GM12878 (cell line): ENCODE results near the gene PLEKHJ1. TPM values are rescaled to one million over a fixed set of nuclear protein-coding genes. Genes with fewer than 3 reads are reported as not detected.

Experiments used
- ATF3 ChIP-seq: IDR thresholded peaks from 2 replicates; pipeline ENCODE4 v1.6.1; 2011; ENCODE audit warnings: low read depth, mild to moderate bottlenecking, low read length, moderate library complexity, borderline replicate concordance; ENCODE audit errors: extremely low read depth
- BCL11A ChIP-seq: IDR thresholded peaks from 2 replicates; pipeline ENCODE4 v1.6.1; 2011; ENCODE audit warnings: low read depth, low read length
- CBX3 ChIP-seq: fragments of 200-600 bp; sonication (generic); IDR thresholded peaks from 2 replicates; pipeline ENCODE4 v1.6.1; 2016; ENCODE audit warnings: low read depth, borderline replicate concordance
- CBX5 ChIP-seq: sonication (generic); IDR thresholded peaks from 2 replicates; pipeline ENCODE4 v1.6.1; 2016; ENCODE audit warnings: low read depth, moderate library complexity, mild to moderate bottlenecking, inconsistent platforms
- MAX ChIP-seq: IDR thresholded peaks from 2 replicates; pipeline ENCODE4 v1.6.1; 2012; ENCODE audit warnings: low read depth, low read length, improper control_type of control experiment
- MYB ChIP-seq: fragments of 150-350 bp; IDR thresholded peaks from 2 replicates; pipeline ENCODE4 v1.6.1; 2014; ENCODE audit warnings: mild to moderate bottlenecking, low read depth, low read length, borderline replicate concordance
- PAX5 ChIP-seq: IDR thresholded peaks from 2 replicates; pipeline ENCODE4 v1.6.1; 2011; ENCODE audit warnings: low read depth, low read length, borderline replicate concordance
- PRDM15 ChIP-seq: fragments of 450-650 bp; formaldehyde crosslinking; IDR thresholded peaks from 2 replicates; pipeline ENCODE4 v1.4.0; 2020; ENCODE audit warnings: mild to moderate bottlenecking, moderate library complexity
- TAF1 ChIP-seq: IDR thresholded peaks from 2 replicates; pipeline ENCODE4 v1.6.1; 2011; ENCODE audit warnings: mild to moderate bottlenecking, low read depth, low read length, borderline replicate concordance
- TBL1XR1 ChIP-seq: IDR thresholded peaks from 2 replicates; pipeline ENCODE4 v1.6.1; 2012; ENCODE audit warnings: low read depth, low read length, improper control_type of control experiment
- YBX1 ChIP-seq: fragments of 450-650 bp; IDR thresholded peaks from 2 replicates; pipeline ENCODE4 v1.6.1; 2016; ENCODE audit warnings: antibody characterized with exemption
- ZNF24 ChIP-seq: fragments of 450-650 bp; IDR thresholded peaks from 2 replicates; pipeline ENCODE4 v1.6.1; 2017; ENCODE audit warnings: antibody characterized with exemption, mild to moderate bottlenecking
- ZNF384 ChIP-seq: IDR thresholded peaks from 2 replicates; pipeline ENCODE4 v1.6.1; 2012; ENCODE audit warnings: low read depth, mild to moderate bottlenecking, low read length, improper control_type of control experiment, borderline replicate concordance
- polyA plus RNA-seq, 11 experiments: library from polyadenylated mRNA; depleted of rRNA in 4 of 11; unstranded in 6 of 11; stranded (reverse) in 5 of 11; fragments of >200 nt; fragmentation: Nextera tagmentation in 4 of 11; fragmentation: Illumina TruSeq in 1 of 11; extraction: Ambion mirVana in 4 of 11; extraction: Trizol in 1 of 11; gene quantifications; 1 replicate in 1 of 11; 2 replicates in 10 of 11; pipeline versions ENCODE4 v1.2.1 to v1.2.3, GENCODE V29; 2011 to 2016; ENCODE audit warnings: inconsistent platforms in 2 of 11, missing spikeins in 2 of 11, low read depth in 1 of 11
- total RNA-seq, 4 experiments: library from RNA; depleted of rRNA in 3 of 4; stranded (reverse); fragments of >200 nt in 3 of 4; fragmentation: Illumina TruSeq in 1 of 4; extraction: Trizol in 1 of 4; gene quantifications; 2 replicates each; pipeline versions ENCODE4 v1.2.1 to v1.2.3, GENCODE V29; 2013 to 2021
- TF ChIP-seq, protein P1 (sequence below): fragments of 450-650 bp; IDR thresholded peaks from 2 replicates; pipeline ENCODE4 v1.6.1; 2017; ENCODE audit warnings: mild to moderate bottlenecking
- TF ChIP-seq, protein P2 (sequence below): IDR thresholded peaks from 2 replicates; pipeline ENCODE4 v1.6.1; 2011; ENCODE audit warnings: low read depth, low read length, improper control_type of control experiment, borderline replicate concordance
- TF ChIP-seq, protein P3 (sequence below): IDR thresholded peaks from 2 replicates; pipeline ENCODE4 v1.6.1; 2012; ENCODE audit warnings: low read length, inconsistent platforms

The PLEKHJ1 gene
- total and polyA plus RNA-seq, 10 of the 15 experiments (the other 5 are each of a cell fraction or from before 2014, with no cell fraction given) = 1.3 to 133 (median 75.0) TPM

DNA sequence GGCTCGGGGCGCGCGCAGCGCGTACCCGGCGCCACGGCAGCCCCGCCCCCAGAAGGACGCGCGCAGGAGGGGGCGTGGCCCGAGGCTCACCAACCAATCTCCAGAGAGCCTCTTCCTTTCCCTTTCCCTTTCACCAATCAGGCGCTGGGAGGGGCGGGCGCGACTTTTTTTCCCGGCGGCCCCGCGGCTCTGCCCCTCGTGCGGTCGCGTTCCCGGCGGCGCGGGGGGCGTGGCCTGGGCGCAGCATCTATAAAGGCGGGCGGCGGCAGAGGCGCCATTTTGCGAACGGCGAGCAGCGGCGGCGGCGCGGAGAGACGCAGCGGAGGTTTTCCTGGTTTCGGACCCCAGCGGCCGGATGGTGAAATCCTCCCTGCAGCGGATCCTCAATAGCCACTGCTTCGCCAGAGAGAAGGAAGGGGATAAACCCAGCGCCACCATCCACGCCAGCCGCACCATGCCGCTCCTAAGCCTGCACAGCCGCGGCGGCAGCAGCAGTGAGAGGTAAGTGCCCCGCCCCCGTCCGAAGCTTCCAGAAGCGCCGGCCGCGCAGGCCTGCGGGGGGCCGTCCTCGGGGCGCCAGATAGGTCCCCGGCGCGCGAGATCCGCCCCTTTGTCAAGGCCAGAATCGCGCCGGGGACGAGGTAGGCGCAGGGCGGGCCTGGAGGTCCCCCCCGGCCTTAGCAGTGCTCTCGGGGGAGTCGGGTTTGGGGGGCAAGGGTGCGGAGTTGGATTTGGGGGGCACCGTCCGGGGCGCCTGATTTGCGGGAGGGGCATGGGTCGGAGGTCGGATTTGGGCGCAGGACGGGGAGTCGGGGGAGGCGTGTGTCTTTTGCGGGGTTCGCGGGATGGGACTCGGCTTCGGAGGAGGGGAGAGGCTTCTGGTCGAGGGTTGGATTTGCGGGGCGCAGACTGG lies 33.4 kb upstream of the PLEKHJ1 start (continued):
- TF ChIP-seq TAF1 (peak; percentile 100), ATF3 (no peak), MAX (peak; percentile 78), ZNF384 (peak; percentile 31; the same call in 1 of the 2 replicates), BCL11A (no peak), CBX5 (no peak), ZNF24 (no peak), MYB (no peak), PAX5 (no peak), PRDM15 (no peak), CBX3 (no peak), YBX1 (no peak), TBL1XR1 (peak; percentile 65)
- TF ChIP-seq, protein P1, sequence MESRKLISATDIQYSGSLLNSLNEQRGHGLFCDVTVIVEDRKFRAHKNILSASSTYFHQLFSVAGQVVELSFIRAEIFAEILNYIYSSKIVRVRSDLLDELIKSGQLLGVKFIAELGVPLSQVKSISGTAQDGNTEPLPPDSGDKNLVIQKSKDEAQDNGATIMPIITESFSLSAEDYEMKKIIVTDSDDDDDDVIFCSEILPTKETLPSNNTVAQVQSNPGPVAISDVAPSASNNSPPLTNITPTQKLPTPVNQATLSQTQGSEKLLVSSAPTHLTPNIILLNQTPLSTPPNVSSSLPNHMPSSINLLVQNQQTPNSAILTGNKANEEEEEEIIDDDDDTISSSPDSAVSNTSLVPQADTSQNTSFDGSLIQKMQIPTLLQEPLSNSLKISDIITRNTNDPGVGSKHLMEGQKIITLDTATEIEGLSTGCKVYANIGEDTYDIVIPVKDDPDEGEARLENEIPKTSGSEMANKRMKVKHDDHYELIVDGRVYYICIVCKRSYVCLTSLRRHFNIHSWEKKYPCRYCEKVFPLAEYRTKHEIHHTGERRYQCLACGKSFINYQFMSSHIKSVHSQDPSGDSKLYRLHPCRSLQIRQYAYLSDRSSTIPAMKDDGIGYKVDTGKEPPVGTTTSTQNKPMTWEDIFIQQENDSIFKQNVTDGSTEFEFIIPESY = no peak
- TF ChIP-seq, protein P2, sequence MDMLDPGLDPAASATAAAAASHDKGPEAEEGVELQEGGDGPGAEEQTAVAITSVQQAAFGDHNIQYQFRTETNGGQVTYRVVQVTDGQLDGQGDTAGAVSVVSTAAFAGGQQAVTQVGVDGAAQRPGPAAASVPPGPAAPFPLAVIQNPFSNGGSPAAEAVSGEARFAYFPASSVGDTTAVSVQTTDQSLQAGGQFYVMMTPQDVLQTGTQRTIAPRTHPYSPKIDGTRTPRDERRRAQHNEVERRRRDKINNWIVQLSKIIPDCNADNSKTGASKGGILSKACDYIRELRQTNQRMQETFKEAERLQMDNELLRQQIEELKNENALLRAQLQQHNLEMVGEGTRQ = no peak
- TF ChIP-seq, protein P3, sequence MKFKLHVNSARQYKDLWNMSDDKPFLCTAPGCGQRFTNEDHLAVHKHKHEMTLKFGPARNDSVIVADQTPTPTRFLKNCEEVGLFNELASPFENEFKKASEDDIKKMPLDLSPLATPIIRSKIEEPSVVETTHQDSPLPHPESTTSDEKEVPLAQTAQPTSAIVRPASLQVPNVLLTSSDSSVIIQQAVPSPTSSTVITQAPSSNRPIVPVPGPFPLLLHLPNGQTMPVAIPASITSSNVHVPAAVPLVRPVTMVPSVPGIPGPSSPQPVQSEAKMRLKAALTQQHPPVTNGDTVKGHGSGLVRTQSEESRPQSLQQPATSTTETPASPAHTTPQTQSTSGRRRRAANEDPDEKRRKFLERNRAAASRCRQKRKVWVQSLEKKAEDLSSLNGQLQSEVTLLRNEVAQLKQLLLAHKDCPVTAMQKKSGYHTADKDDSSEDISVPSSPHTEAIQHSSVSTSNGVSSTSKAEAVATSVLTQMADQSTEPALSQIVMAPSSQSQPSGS = no peak
